NCI-H128 (cell line): Measurements from ENCODE around the gene RHOD.

ENCODE experiments used
- DNase-seq: peaks from one replicate; lab custom pipeline; 2025; ENCODE audit not compliant: unreplicated experiment; lab: John Stamatoyannopoulos, UW

The RHOD gene

GRCh38 chr11:67056267-67057204 is at the start of gene RHOD:
RHOD (plus strand) TSS chr11:67056847; CDS start chr11:67056903, 56 bp downstream.
- DNase-seq, result no peak

- DNase-seq, result no peak
Measured at GRCh38 chr11:67007126-67007525, 49.5 kb upstream of the RHOD start.

GRCh38 chr11:67010296-67010905 is 46.2 kb upstream of the RHOD start:
- DNase-seq, result no peak

- no peak for DNase-seq
Measured at GRCh38 chr11:67013511-67014045, 43.1 kb upstream of the RHOD start.

GRCh38 chr11:67014343-67014742 is 42.3 kb upstream of the RHOD start:
- DNase-seq, result no peak

GRCh38 chr11:67015048-67015447 is 41.6 kb upstream of the RHOD start:
- DNase-seq, result no peak

- no peak for DNase-seq
Measured at GRCh38 chr11:67016550-67016949, 40.1 kb upstream of the RHOD start.

GRCh38 chr11:67020949-67021348 is 35.7 kb upstream of the RHOD start:
- DNase-seq, result no peak

- DNase-seq, result no peak
Measured at GRCh38 chr11:67022341-67022933, 34.2 kb upstream of the RHOD start.

GRCh38 chr11:67022961-67023956 is 33.4 kb upstream of the RHOD start, which contains the start of gene SYT12:
SYT12 (plus strand) TSS chr11:67023134; CDS start chr11:67030145, 7,011 bp downstream.
- DNase-seq, result no peak

- DNase-seq, result no peak
Measured at GRCh38 chr11:67023957-67024353, 32.7 kb upstream of the RHOD start.

- DNase-seq, result no peak
Measured at GRCh38 chr11:67024410-67024809, 32.2 kb upstream of the RHOD start.

- DNase-seq, result no peak
Measured at GRCh38 chr11:67024966-67025365, 31.7 kb upstream of the RHOD start.

GRCh38 chr11:67025750-67026149 is 30.9 kb upstream of the RHOD start:
- DNase-seq, result no peak

- DNase-seq, result no peak
Measured at GRCh38 chr11:67026941-67027340, 29.7 kb upstream of the RHOD start.

GRCh38 chr11:67027483-67027930 is 29.1 kb upstream of the RHOD start:
- no peak for DNase-seq

- no peak for DNase-seq
Measured at GRCh38 chr11:67027943-67028542, 28.6 kb upstream of the RHOD start.

GRCh38 chr11:67029146-67029545 is 27.5 kb upstream of the RHOD start:
- no peak for DNase-seq

- no peak for DNase-seq
Measured at GRCh38 chr11:67030976-67031375, 25.7 kb upstream of the RHOD start.
